Measurements from ENCODE around the gene MCM10. TPM values are rescaled to one million over a fixed set of nuclear protein-coding genes. Genes with fewer than 3 reads are reported as not detected.

The MCM10 gene
- total and polyA plus RNA-seq, 2 experiments from 2014 or later: 38.2 to 43.0 TPM

GRCh38 chr10:13184276-13184675 lies 22.9 kb downstream of the MCM10 start (continued):
- TF ChIP-seq ZNF462 (CRISPR knock-in tag; IDR thresholded peaks at IDR 0.05) (no peak), ZNF114 (CRISPR knock-in tag; IDR thresholded peaks at IDR 0.05) (no peak), ZNF331 (CRISPR knock-in tag; IDR thresholded peaks at IDR 0.05; ENCODE audit: low read depth) (no peak)

GRCh38 chr10:13184730-13185514 lies 23.6 kb downstream of the MCM10 start:
- Histone ChIP-seq H3K9me2 (ENCODE audit: insufficient read depth) (no peaks in the 10 kb centered on the region), H3K27me3 (ENCODE audit: insufficient read depth) (no peaks in the 10 kb centered on the region), H3K79me2 (replicated peaks; ENCODE audit: insufficient read depth) (no peaks in the 10 kb centered on the region), H2AFZ (no peak overlapping the region), H4K20me1 (replicated peaks; ENCODE audit: insufficient read depth) (peaks cover under 1% of the 10 kb centered on the region), H3F3A (replicated peaks; ENCODE audit: low read depth) (0 out of 2 replicates have a peak, but pooled peaks cover 2% of the 10 kb centered on the region), H3K4me3 (no peak overlapping the region), H3K4me1 (ENCODE audit: insufficient read depth) (no peaks in the 10 kb centered on the region), H3K27ac (ENCODE audit: low read depth) (no peak overlapping the region), H3K4me2 (no peak overlapping the region), H3K36me3 (ENCODE audit: insufficient read depth) (peaks cover 82% of the 10 kb centered on the region)
- Mint-ChIP-seq H3K4me1 (no peaks in the 10 kb centered on the region), H3K27me3 (ENCODE audit: insufficient read depth, low read depth, poor library complexity) (no peaks in the 10 kb centered on the region), H3K36me3 (ENCODE audit: low read depth) (peaks cover 97% of the 10 kb centered on the region), H3K27ac (no peak overlapping the region), H3K9me3 (peaks cover 6% of the 10 kb centered on the region; the same call in 1 of the 3 replicates), H3K4me3 (no peak overlapping the region)
- no peak for DNase-seq (ENCODE audit: low spot score)
- TF ChIP-seq CTCF (conservative IDR thresholded peaks at IDR 0.05; ENCODE audit: low read depth in 2 of 2): no peak
- no peak for TF ChIP-seq ZNF462 (CRISPR knock-in tag; IDR thresholded peaks at IDR 0.05)
- no peak for TF ChIP-seq JUNB (IDR thresholded peaks at IDR 0.05; ENCODE audit: unreplicated experiment)
- no peak for TF ChIP-seq STAT1 (IDR thresholded peaks at IDR 0.05; ENCODE audit: unreplicated experiment)
- no peak for ATAC-seq

Data from GM23338 (cell line).